Naive thymus-derived CD4-positive, alpha-beta T cell (primary cell): ENCODE results near the gene PRG3. TPM values are rescaled to one million over a fixed set of nuclear protein-coding genes. Genes with fewer than 3 reads are reported as not detected.
"Not testable (repeated sequence)": the region's sequence is repeated elsewhere in the genome, so short reads cannot be mapped to it uniquely, and the experiment has no call there.

Experiments used
- ATAC-seq: fragments of 150-1000 bp; cut with Tn5 transposase; 2 replicates; pipeline ENCODE4 v1.10.0; 2021; ENCODE audit warnings: mild to moderate bottlenecking, moderate library complexity
- CTCF ChIA-PET: fragments of 350-600 bp; sonication (Branson Sonifier 250); formaldehyde crosslinking; loops from one replicate; lab custom pipeline; 2021; ENCODE audit warnings: antibody characterized with exemption; lab: Charles Lee
- POLR2A ChIA-PET: fragments of 350-600 bp; sonication (Branson Sonifier 250); formaldehyde crosslinking; loops from one replicate; lab custom pipeline; 2021; ENCODE audit warnings: antibody characterized with exemption, inconsistent platforms; lab: Charles Lee
- DNase-seq, 9 donors: peaks; one replicate each; pipeline versions ENCODE4 v3.0.0 to v3.0.0-alpha.2; 2020 to 2022; ENCODE audit warnings: mixed read lengths in 1 of 9
- H3K27ac ChIP-seq: one replicate; pipeline ENCODE4 v1.7.0; 2013; ENCODE audit warnings: mild to moderate bottlenecking, low read depth, low read length, moderate library complexity
- H3K27me3 ChIP-seq, 2 donors: one replicate each; pipeline ENCODE4 v1.7.0; 2013; ENCODE audit warnings: low read length in 2 of 2, mild to moderate bottlenecking in 2 of 2, moderate library complexity in 2 of 2; ENCODE audit not compliant: control insufficient read depth in 2 of 2, insufficient read depth in 2 of 2
- H3K36me3 ChIP-seq, 3 experiments: 1 replicate in 2 of 3; 2 replicates in 1 of 3; pipeline ENCODE4 v1.7.0; 2013; ENCODE audit warnings: low read length in 3 of 3, mild to moderate bottlenecking in 3 of 3, moderate library complexity in 1 of 3; ENCODE audit not compliant: insufficient read depth in 3 of 3, control insufficient read depth in 2 of 3
- H3K4me1 ChIP-seq, 2 donors: one replicate each; pipeline ENCODE4 v1.7.0; 2013; ENCODE audit warnings: low read length in 2 of 2, mild to moderate bottlenecking in 2 of 2, moderate library complexity in 1 of 2; ENCODE audit not compliant: control insufficient read depth in 2 of 2, insufficient read depth in 2 of 2
- H3K4me3 ChIP-seq: 2 replicates; pipeline ENCODE4 v1.7.0; 2013; ENCODE audit warnings: mild to moderate bottlenecking, low read length
- H3K9me3 ChIP-seq, 3 experiments: 1 replicate in 2 of 3; 2 replicates in 1 of 3; pipeline ENCODE4 v1.7.0; 2013; ENCODE audit warnings: low read length in 3 of 3; ENCODE audit not compliant: control insufficient read depth in 2 of 3
- H3K27ac Mint-ChIP-seq, 9 donors: one replicate each; pipeline ENCODE4 v1.8.0; 2020 to 2022; ENCODE audit warnings: mixed read lengths in 9 of 9, mild to moderate bottlenecking in 8 of 9, moderate library complexity in 5 of 9, inconsistent platforms in 2 of 9
- H3K27me3 Mint-ChIP-seq, 5 donors: one replicate each; pipeline ENCODE4 v1.8.0; 2021 to 2022; ENCODE audit warnings: mixed read lengths in 5 of 5, mild to moderate bottlenecking in 1 of 5
- H3K36me3 Mint-ChIP-seq, 5 donors: one replicate each; pipeline ENCODE4 v1.8.0; 2020 to 2022; ENCODE audit warnings: mixed read lengths in 5 of 5, mild to moderate bottlenecking in 3 of 5, inconsistent platforms in 1 of 5
- H3K4me1 Mint-ChIP-seq, 7 donors: one replicate each; pipeline ENCODE4 v1.8.0; 2020 to 2022; ENCODE audit warnings: mixed read lengths in 7 of 7, mild to moderate bottlenecking in 3 of 7, inconsistent platforms in 1 of 7
- H3K4me3 Mint-ChIP-seq, 10 donors: one replicate each; pipeline ENCODE4 v1.8.0; 2020 to 2022; ENCODE audit warnings: mild to moderate bottlenecking in 10 of 10, mixed read lengths in 10 of 10, moderate library complexity in 6 of 10, inconsistent platforms in 2 of 10
- H3K9me3 Mint-ChIP-seq, 11 donors: one replicate each; pipeline ENCODE4 v1.8.0; 2020 to 2022; ENCODE audit warnings: mixed read lengths in 11 of 11, mild to moderate bottlenecking in 4 of 11, inconsistent platforms in 1 of 11, moderate library complexity in 1 of 11
- intact Hi-C, 2 donors: fragments of 100-400 bp; cut with micrococcal nuclease; formaldehyde crosslinking; loops; one replicate each; pipeline ENCODE4 v1.15.1; 2023
- polyA plus RNA-seq, 2 donors: library from polyadenylated mRNA; unstranded; fragments of 300-500 nt; fragmentation: Illumina TruSeq; gene quantifications; one replicate each; pipeline ENCODE4 v1.2.3, GENCODE V29; 2021
- total RNA-seq, 6 experiments: library from RNA in 5 of 6; stranded (reverse) in 5 of 6; gene quantifications; 1 replicate in 5 of 6; 2 replicates in 1 of 6; pipeline ENCODE4 v1.2.3 and lab custom pipeline; 2021 to 2026

Gene PRG3
- total and polyA plus RNA-seq, 7 experiments from 2014 or later: not detected

- ATAC-seq (no peak), DNase-seq (no peak)
- H3K27me3 ChIP-seq: no peaks in the 10 kb centered on the region
- H3K9me3 ChIP-seq: no peaks in the 10 kb centered on the region
- Mint-ChIP-seq H3K4me1 (peaks cover 0 to 10% (median 0%) of the 10 kb centered on the region in 7 donors), H3K36me3 (no peaks in the 10 kb centered on the region), H3K4me3 (no peak overlapping the region), H3K27ac (no peak overlapping the region), H3K9me3 (no peaks in the 10 kb centered on the region), H3K27me3 (peaks cover 0 to 2% (median 0%) of the 10 kb centered on the region in 5 donors)
- no peak overlapping the region for H3K27ac ChIP-seq
- ChIA-PET CTCF (interaction anchor here (1.0 to 1.4 kb wide), 2 partner anchors 9 kb away, joined by 3 read pairs; no protein-coding TSS in a partner anchor), POLR2A (no interaction called here)
- H3K4me3 ChIP-seq: no peak overlapping the region
- no peaks in the 10 kb centered on the region for H3K4me1 ChIP-seq
- intact Hi-C loops: no loop called here
- H3K36me3 ChIP-seq: no peaks in the 10 kb centered on the region
These were observed 38.2 kb downstream of the PRG3 start for GRCh38 chr11:57342702-57343101.

GRCh38 chr11:57341250-57341808 is 39.6 kb downstream of the PRG3 start:
- Mint-ChIP-seq H3K9me3 (no peaks in the 10 kb centered on the region), H3K4me1 (peaks cover 3 to 10% (median 5%) of the 10 kb centered on the region in 7 donors), H3K36me3 (no peaks in the 10 kb centered on the region), H3K27me3 (peaks cover 0 to 2% (median 0%) of the 10 kb centered on the region in 5 donors), H3K27ac (no peak overlapping the region), H3K4me3 (no peak overlapping the region)
- no peaks in the 10 kb centered on the region for H3K9me3 ChIP-seq
- no peak overlapping the region for H3K4me3 ChIP-seq
- DNase-seq (no peak), ATAC-seq (no peak)
- no peak overlapping the region for H3K27ac ChIP-seq
- intact Hi-C loops: no loop called here
- ChIA-PET POLR2A (no interaction called here), CTCF (interaction anchor here (0.6 kb wide), 1 partner anchor 136 kb away, joined by 4 read pairs; no protein-coding TSS in a partner anchor)
- H3K4me1 ChIP-seq: peaks cover 3 to 5% of the 10 kb centered on the region in 2 donors
- no peaks in the 10 kb centered on the region for H3K27me3 ChIP-seq
- H3K36me3 ChIP-seq: no peaks in the 10 kb centered on the region

GRCh38 chr11:57340039-57340615 is 40.8 kb downstream of the PRG3 start:
- CTCF ChIA-PET: no interaction called here
- peaks cover 8 to 10% of the 10 kb centered on the region in 2 donors for H3K4me1 ChIP-seq
- Mint-ChIP-seq H3K4me3 (no peak overlapping the region), H3K4me1 (peaks cover 3 to 15% (median 11%) of the 10 kb centered on the region in 7 donors), H3K9me3 (no peaks in the 10 kb centered on the region), H3K36me3 (no peaks in the 10 kb centered on the region), H3K27me3 (peaks cover 0 to 2% (median 0%) of the 10 kb centered on the region in 5 donors), H3K27ac (no peak overlapping the region)
- POLR2A ChIA-PET: no interaction called here
- intact Hi-C loops: no loop called here
- no peaks in the 10 kb centered on the region for H3K36me3 ChIP-seq
- DNase-seq: no peak
- H3K4me3 ChIP-seq: no peak overlapping the region
- no peak overlapping the region for H3K27ac ChIP-seq
- no peak for ATAC-seq
- no peaks in the 10 kb centered on the region for H3K9me3 ChIP-seq
- H3K27me3 ChIP-seq: no peaks in the 10 kb centered on the region

GRCh38 chr11:57339328-57339727 is 41.6 kb downstream of the PRG3 start:
- peaks cover 11 to 23% (median 19%) of the 10 kb centered on the region in 7 donors for H3K4me1 Mint-ChIP-seq
- Histone ChIP-seq H3K9me3 (no peaks in the 10 kb centered on the region), H3K4me3 (no peak overlapping the region), H3K27ac (no peak overlapping the region), H3K4me1 (peaks cover 15 to 18% of the 10 kb centered on the region in 2 donors), H3K36me3 (no peaks in the 10 kb centered on the region), H3K27me3 (no peaks in the 10 kb centered on the region)
- H3K9me3 Mint-ChIP-seq: no peaks in the 10 kb centered on the region
- H3K4me3 Mint-ChIP-seq: peak overlapping the region in 2 of 10 donors; percentile 45 to 48
- H3K27me3 Mint-ChIP-seq: peaks cover 0 to 2% (median 0%) of the 10 kb centered on the region in 5 donors
- no peak overlapping the region for H3K27ac Mint-ChIP-seq
- no peak for DNase-seq
- peaks cover 0 to 2% (median 0%) of the 10 kb centered on the region in 5 donors for H3K36me3 Mint-ChIP-seq
- intact Hi-C loops: loop anchor here in 1 of 2 donors (5.0 kb wide), 3 partner anchors 88 to 1238 kb away; partner anchors contain the start of genes LPXN, SLC43A3 and ZFP91
- ChIA-PET CTCF (no interaction called here), POLR2A (interaction anchor here (6.0 kb wide), 1 partner anchor 14 kb away, joined by 94 read pairs; the partner anchor contains the start of gene TNKS1BP1)
- no peak for ATAC-seq

GRCh38 chr11:57338142-57338541 is 42.8 kb downstream of the PRG3 start, which contains the start of gene P2RX3:
Gene P2RX3 (plus strand): TSS chr11:57338352. CDS start chr11:57338551, 199 bp downstream.
- intact Hi-C loops: loop anchor here in 1 of 2 donors (5.0 kb wide), 3 partner anchors 89 to 1239 kb away; partner anchors contain the start of genes LPXN, SLC43A3 and ZFP91
- POLR2A ChIA-PET: interaction anchor here (0.6 to 6.0 kb wide), 2 partner anchors 13 to 16 kb away, joined by 3 to 94 read pairs; partner anchors contain the start of gene TNKS1BP1

GRCh38 chr11:57336856-57337255 is 44.1 kb downstream of the PRG3 start:
- H3K36me3 ChIP-seq: peaks cover 4 to 16% (median 8%) of the 10 kb centered on the region in 3 experiments
- peak overlapping the region in 8 of 10 donors; percentile 89 to 98 (median 94) for H3K4me3 Mint-ChIP-seq
- H3K4me3 ChIP-seq, H3K9me3 Mint-ChIP-seq, H3K9me3 ChIP-seq, ATAC-seq, H3K27me3 ChIP-seq, DNase-seq, H3K27me3 Mint-ChIP-seq: not testable (repeated sequence)
- peaks cover 0 to 11% (median 5%) of the 10 kb centered on the region in 5 donors for H3K36me3 Mint-ChIP-seq
- intact Hi-C loops: loop anchor here in 1 of 2 donors (1.0 to 5.0 kb wide), 4 partner anchors 8 to 1240 kb away; partner anchors contain the start of genes LPXN, SLC43A3 and ZFP91
- POLR2A ChIA-PET: interaction anchor here (0.6 to 6.0 kb wide), 2 partner anchors 12 to 156 kb away, joined by 3 to 94 read pairs; partner anchors contain the start of gene TNKS1BP1
- H3K4me1 ChIP-seq: peaks cover 15 to 19% of the 10 kb centered on the region in 2 donors
- peaks cover 19 to 39% (median 35%) of the 10 kb centered on the region in 7 donors for H3K4me1 Mint-ChIP-seq
- H3K27ac Mint-ChIP-seq: peak overlapping the region; percentile 96 to 100 (median 99)
- peak overlapping the region; percentile 91 for H3K27ac ChIP-seq
- CTCF ChIA-PET: interaction anchor here (0.6 to 1.3 kb wide), 4 partner anchors 9 to 1799 kb away, joined by 3 to 4 read pairs (median 3); partner anchors contain the start of gene TNKS1BP1

More at GRCh38 chr11:57338142-57338541, 42.8 kb downstream of the PRG3 start, which contains the start of gene P2RX3:
- peaks cover 0 to 3% (median 0%) of the 10 kb centered on the region in 3 experiments for H3K36me3 ChIP-seq
- peak within 1 kb of the TSS in 3 of 10 donors; percentile 10 to 67 (median 32) for H3K4me3 Mint-ChIP-seq
- peaks cover 15 to 19% of the 10 kb centered on the region in 2 donors for H3K4me1 ChIP-seq
- H3K27me3 ChIP-seq: no peaks in the 10 kb centered on the region
- peaks cover 17 to 35% (median 30%) of the 10 kb centered on the region in 7 donors for H3K4me1 Mint-ChIP-seq
- H3K27me3 Mint-ChIP-seq: peaks cover 0 to 2% (median 0%) of the 10 kb centered on the region in 5 donors
- no peak within 1 kb of the TSS for H3K4me3 ChIP-seq
- ATAC-seq (no peak), DNase-seq (no peak)
- peak within 1 kb of the TSS in 7 of 9 donors; percentile 53 to 97 (median 78) for H3K27ac Mint-ChIP-seq
- H3K36me3 Mint-ChIP-seq: peaks cover 0 to 6% (median 0%) of the 10 kb centered on the region in 5 donors
- H3K9me3 Mint-ChIP-seq: no peaks in the 10 kb centered on the region
- CTCF ChIA-PET: interaction anchor here (0.8 to 1.5 kb wide), 3 partner anchors 12 to 189 kb away, joined by 3 to 4 read pairs (median 3); no protein-coding TSS in a partner anchor
- no peak within 1 kb of the TSS for H3K27ac ChIP-seq
- H3K9me3 ChIP-seq: no peaks in the 10 kb centered on the region
